Lung (tissue), 12 donors: ENCODE data around the gene HYI. TPM values are rescaled to one million over a fixed set of nuclear protein-coding genes. Genes with fewer than 3 reads are reported as not detected.

Experiments
- ATAC-seq: fragments of 200-7000 bp; cut with Tn5 transposase; one replicate; pipeline ENCODE4 v1.9.1; 2020; ENCODE audit warnings: moderate number of reproducible peaks; ENCODE audit not compliant: insufficient read depth, low FRiP score
- DNase-seq, 3 donors: peaks; one replicate each; pipeline ENCODE4 v3.0.0-alpha.2; 2013 to 2017
- H3K27ac ChIP-seq, 2 donors: one replicate each; pipeline ENCODE4 v1.5.1; 2013; ENCODE audit warnings: mild to moderate bottlenecking in 2 of 2, moderate library complexity in 2 of 2, control low read depth in 1 of 2, inconsistent platforms in 1 of 2, low read depth in 1 of 2, low read length in 1 of 2
- H3K27me3 ChIP-seq, 3 donors: one replicate each; pipeline ENCODE4 v1.5.1; 2013; ENCODE audit warnings: low read length in 2 of 3; ENCODE audit not compliant: control insufficient read depth in 3 of 3, insufficient read depth in 3 of 3
- H3K36me3 ChIP-seq, 4 donors: one replicate each; pipeline ENCODE4 v1.5.1; 2013; ENCODE audit warnings: low read length in 4 of 4, mild to moderate bottlenecking in 1 of 4, moderate library complexity in 1 of 4; ENCODE audit not compliant: control insufficient read depth in 4 of 4, insufficient read depth in 4 of 4
- H3K4me1 ChIP-seq, 5 donors: one replicate each; pipeline ENCODE4 v1.5.1; 2013; ENCODE audit warnings: low read length in 5 of 5, mild to moderate bottlenecking in 2 of 5, moderate library complexity in 1 of 5; ENCODE audit not compliant: control insufficient read depth in 5 of 5, insufficient read depth in 5 of 5
- H3K4me3 ChIP-seq: one replicate; pipeline ENCODE4 v1.5.1; 2013; ENCODE audit warnings: mild to moderate bottlenecking, control low read depth, moderate library complexity
- H3K9ac ChIP-seq, 2 donors: one replicate each; pipeline ENCODE4 v1.5.1; 2013; ENCODE audit warnings: low read length in 2 of 2, control low read depth in 1 of 2; ENCODE audit not compliant: insufficient read depth in 1 of 2
- H3K9me3 ChIP-seq, 4 donors: one replicate each; pipeline ENCODE4 v1.5.1; 2013; ENCODE audit warnings: low read length in 3 of 4, mild to moderate bottlenecking in 1 of 4, moderate library complexity in 1 of 4; ENCODE audit not compliant: control insufficient read depth in 4 of 4, insufficient read depth in 3 of 4
- WGBS, 2 donors: extraction: QIAGEN DNeasy Blood & Tissue Kit; methylation state at CpG; one replicate each; pipeline ENCODE4 v1.1.7; 2013; 5-methylcytosine and 5-hydroxymethylcytosine counted together
- polyA plus RNA-seq, 2 donors: library from polyadenylated mRNA; stranded (reverse); fragments of 200-250 nt; gene quantifications; one replicate each; pipeline ENCODE4 v1.2.1, GENCODE V29; 2013
- total RNA-seq, 2 donors: library from RNA; depleted of rRNA in 1 of 2; stranded (reverse); fragments of >200 nt in 1 of 2; gene quantifications; one replicate each; pipeline ENCODE4 v1.2.1, GENCODE V29; 2014 to 2021
- TF ChIP-seq, protein P1 (sequence below): IDR thresholded peaks from 2 replicates; pipeline ENCODE4 v1.5.1; 2012; ENCODE audit warnings: mild to moderate bottlenecking; ENCODE audit errors: control extremely low read depth, extremely low read depth
- donor health status: control.
- donor health status: control.
- donor health status: Bipolar disorder and iron deficiency.
- donor health status: healthy.
- donor health status: DM: yes; HTN: yes; CAD: no.

HYI gene
- total and polyA plus RNA-seq, 4 donors = 35.8 to 103 (median 69.4) TPM

DNA sequence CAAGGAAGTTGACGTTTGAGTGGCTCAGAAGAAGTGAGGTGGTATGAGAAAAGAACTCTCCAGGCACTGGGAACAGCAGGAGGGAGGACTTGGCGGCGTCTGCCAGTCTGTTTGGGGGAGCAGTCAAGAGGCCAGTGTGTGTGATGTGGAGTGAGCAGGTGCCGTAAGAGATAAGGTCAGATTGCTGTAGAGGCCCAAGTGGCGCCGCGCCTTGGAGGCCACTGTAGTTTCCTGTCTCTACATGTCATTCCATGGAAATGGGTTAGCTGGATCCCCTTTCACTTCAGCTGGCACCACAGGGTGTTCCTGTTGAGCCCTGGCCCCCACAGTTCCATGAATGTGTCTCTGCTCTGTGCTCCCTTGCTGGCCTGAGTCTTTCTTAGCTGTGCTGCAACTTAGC, 41.5 kb upstream of the HYI start:
- Histone ChIP-seq H3K36me3 (no peaks in the 10 kb centered on the region), H3K4me1 (peaks cover 0 to 16% (median 0%) of the 10 kb centered on the region in 5 donors), H3K4me3 (no peak overlapping the region), H3K27me3 (no peaks in the 10 kb centered on the region), H3K9ac (no peak overlapping the region), H3K9me3 (peaks cover 0 to 7% (median under 1%) of the 10 kb centered on the region in 4 donors), H3K27ac (no peak overlapping the region)
- ATAC-seq (no peak), DNase-seq (peak in 1 of 3 donors; percentile 29)
- TF ChIP-seq, protein P1, sequence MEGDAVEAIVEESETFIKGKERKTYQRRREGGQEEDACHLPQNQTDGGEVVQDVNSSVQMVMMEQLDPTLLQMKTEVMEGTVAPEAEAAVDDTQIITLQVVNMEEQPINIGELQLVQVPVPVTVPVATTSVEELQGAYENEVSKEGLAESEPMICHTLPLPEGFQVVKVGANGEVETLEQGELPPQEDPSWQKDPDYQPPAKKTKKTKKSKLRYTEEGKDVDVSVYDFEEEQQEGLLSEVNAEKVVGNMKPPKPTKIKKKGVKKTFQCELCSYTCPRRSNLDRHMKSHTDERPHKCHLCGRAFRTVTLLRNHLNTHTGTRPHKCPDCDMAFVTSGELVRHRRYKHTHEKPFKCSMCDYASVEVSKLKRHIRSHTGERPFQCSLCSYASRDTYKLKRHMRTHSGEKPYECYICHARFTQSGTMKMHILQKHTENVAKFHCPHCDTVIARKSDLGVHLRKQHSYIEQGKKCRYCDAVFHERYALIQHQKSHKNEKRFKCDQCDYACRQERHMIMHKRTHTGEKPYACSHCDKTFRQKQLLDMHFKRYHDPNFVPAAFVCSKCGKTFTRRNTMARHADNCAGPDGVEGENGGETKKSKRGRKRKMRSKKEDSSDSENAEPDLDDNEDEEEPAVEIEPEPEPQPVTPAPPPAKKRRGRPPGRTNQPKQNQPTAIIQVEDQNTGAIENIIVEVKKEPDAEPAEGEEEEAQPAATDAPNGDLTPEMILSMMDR = no peak
- 70 to 86% methylated on average over 7 of the region's 7 CpGs for WGBS, 2 donors

DNA sequence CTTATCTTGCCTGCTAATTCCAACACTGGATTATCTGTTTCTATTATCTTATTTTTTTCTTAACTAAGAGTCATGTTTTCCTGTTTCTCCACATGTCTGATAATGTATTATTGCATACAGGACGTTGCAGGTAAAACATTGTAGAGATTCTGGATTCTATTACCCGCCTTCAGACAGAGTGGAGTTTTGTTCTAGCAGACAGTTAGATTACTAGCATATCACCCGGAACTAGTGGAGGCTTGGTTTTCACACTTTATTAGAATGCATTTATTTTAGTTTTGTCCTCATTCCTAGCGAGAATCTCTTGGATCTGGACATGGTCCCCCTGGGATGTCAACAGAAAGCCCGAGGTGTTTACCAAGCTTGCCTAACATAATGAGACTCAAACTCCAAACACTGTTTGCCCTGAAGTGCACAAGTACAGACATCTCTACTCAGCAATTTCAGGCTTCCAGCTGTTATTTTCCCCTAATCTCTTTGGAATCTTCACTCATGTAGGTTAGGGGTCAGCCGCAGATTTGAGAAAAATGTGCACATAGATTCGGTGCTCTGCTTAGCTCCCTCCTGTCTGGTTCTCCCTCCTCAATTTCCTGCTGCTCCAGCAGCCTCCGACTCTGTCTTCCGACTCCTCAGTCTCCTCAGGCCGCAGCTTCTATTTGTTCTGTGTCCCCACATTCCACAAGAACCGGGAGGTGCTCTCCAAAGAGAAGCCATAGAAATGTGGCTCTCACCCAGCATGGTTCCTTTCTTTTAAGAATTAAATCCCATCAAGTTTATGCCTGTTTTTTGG, 40.1 kb upstream of the HYI start:
- H3K4me3 ChIP-seq = no peak overlapping the region
- peak overlapping the region in 1 of 2 donors; percentile 7 for H3K27ac ChIP-seq
- no peaks in the 10 kb centered on the region for H3K27me3 ChIP-seq
- H3K9ac ChIP-seq = peak overlapping the region in 1 of 2 donors; percentile 8
- no peaks in the 10 kb centered on the region for H3K36me3 ChIP-seq
- ATAC-seq = no peak
- WGBS, 2 donors = 37 to 54% methylated on average over 11 of the region's 11 CpGs
- TF ChIP-seq, protein P1 = no peak
- H3K9me3 ChIP-seq = peaks cover 0 to 7% (median 1%) of the 10 kb centered on the region in 4 donors
- H3K4me1 ChIP-seq = peaks cover 0 to 16% (median 0%) of the 10 kb centered on the region in 5 donors
- DNase-seq = peak; percentile 31 to 74 (median 60)

DNA sequence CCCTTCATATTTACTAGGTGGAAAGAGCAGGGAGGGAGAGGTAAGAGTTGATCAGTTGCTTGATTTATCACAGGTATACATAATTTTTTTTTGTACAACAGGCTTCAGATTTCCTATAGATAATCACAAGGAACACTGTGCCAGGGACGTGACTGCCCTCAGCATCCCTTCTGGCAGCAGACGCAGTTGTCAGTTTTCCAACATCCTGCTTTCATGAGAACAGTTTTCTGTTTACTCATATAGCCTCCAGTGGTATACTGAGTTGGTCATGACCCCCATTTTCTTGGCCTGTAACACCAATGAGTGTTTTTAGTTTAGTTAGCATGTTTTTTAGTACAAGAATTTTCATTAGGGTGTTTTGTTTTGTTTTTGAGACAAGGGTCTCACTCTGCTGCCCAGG, 39.1 kb upstream of the HYI start:
- Histone ChIP-seq H3K27ac (no peak overlapping the region), H3K4me1 (peaks cover 0 to 16% (median 0%) of the 10 kb centered on the region in 5 donors), H3K36me3 (no peaks in the 10 kb centered on the region), H3K27me3 (no peaks in the 10 kb centered on the region), H3K4me3 (no peak overlapping the region), H3K9ac (no peak overlapping the region), H3K9me3 (peaks cover 0 to 7% (median 2%) of the 10 kb centered on the region in 4 donors)
- DNase-seq (peak; percentile 45 to 86 (median 69)), ATAC-seq (no peak)
- WGBS, 2 donors = 53 to 55% methylated on average over 2 of the region's 2 CpGs
- TF ChIP-seq, protein P1 = no peak
